ENCODE measurements around the gene C19orf38. TPM values are rescaled to one million over a fixed set of nuclear protein-coding genes. Genes with fewer than 3 reads are reported as not detected.

The C19orf38 gene
- total and polyA plus RNA-seq, 9 of the 15 experiments (the other 6 are each of a cell fraction or from before 2014, with no cell fraction given), result 0.14 to 0.18 TPM; not detected in 7

DNA sequence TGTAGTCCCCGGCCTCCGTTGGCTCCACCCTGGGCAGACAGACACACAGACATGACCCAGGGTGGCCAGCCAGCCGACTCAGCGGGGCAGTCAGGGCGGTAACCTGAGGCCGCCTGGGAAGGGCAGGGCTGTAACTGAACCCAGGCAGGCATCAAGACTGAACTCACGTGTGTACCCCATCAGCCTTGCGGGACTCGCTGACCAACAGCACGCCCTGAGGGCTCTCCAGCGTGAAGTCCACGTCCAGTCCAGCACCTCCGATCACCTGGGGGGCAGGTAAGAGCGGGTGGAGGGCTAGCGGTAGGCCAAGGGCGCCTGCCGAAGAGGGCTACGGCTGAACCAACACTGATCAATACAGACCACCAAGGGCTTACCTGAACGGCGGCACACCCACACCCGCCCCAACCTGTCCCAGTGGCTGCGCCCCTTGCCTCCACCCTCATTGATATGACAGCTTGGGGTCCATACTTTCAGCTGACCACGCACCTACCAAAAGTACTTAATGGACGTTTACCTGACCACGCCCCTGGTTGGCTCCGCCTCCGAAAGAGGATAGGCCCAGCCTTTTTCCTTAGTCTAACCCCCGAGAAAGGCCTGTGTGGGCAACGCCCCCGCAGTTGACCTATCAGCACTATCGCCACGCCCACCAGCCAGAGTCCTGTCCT, 13.0 kb upstream of the C19orf38 start (continued):
- TF ChIP-seq, protein P1, sequence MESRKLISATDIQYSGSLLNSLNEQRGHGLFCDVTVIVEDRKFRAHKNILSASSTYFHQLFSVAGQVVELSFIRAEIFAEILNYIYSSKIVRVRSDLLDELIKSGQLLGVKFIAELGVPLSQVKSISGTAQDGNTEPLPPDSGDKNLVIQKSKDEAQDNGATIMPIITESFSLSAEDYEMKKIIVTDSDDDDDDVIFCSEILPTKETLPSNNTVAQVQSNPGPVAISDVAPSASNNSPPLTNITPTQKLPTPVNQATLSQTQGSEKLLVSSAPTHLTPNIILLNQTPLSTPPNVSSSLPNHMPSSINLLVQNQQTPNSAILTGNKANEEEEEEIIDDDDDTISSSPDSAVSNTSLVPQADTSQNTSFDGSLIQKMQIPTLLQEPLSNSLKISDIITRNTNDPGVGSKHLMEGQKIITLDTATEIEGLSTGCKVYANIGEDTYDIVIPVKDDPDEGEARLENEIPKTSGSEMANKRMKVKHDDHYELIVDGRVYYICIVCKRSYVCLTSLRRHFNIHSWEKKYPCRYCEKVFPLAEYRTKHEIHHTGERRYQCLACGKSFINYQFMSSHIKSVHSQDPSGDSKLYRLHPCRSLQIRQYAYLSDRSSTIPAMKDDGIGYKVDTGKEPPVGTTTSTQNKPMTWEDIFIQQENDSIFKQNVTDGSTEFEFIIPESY (CRISPR knock-in tag; IDR thresholded peaks at IDR 0.05), result 0 out of 2 replicates have a peak, but pooled peaks have one; percentile 7
- peak; percentile 35 for TF ChIP-seq SP2 (IDR thresholded peaks at IDR 0.05; ENCODE audit: extremely low read depth, low read depth, low read length, poor library complexity, severe bottlenecking)
- no peak for TF ChIP-seq PCBP2 (IDR thresholded peaks at IDR 0.05; ENCODE audit: low read depth, low read length, poor library complexity, severe bottlenecking)
- no peak for TF ChIP-seq ZNF431 (CRISPR knock-in tag; IDR thresholded peaks at IDR 0.05)
- TF ChIP-seq SIN3A (IDR thresholded peaks at IDR 0.05; ENCODE audit: borderline replicate concordance in 2 of 2, control insufficient read depth in 1 of 2, low read depth in 2 of 2, low read length in 2 of 2), result peak; percentile 46 to 48; a peak in 1 of 4 replicates
- TF ChIP-seq ZNF224 (CRISPR knock-in tag; IDR thresholded peaks at IDR 0.05), result no peak
- TF ChIP-seq ZNF316 (IDR thresholded peaks at IDR 0.05), result peak; percentile 86
- TF ChIP-seq, protein P2, sequence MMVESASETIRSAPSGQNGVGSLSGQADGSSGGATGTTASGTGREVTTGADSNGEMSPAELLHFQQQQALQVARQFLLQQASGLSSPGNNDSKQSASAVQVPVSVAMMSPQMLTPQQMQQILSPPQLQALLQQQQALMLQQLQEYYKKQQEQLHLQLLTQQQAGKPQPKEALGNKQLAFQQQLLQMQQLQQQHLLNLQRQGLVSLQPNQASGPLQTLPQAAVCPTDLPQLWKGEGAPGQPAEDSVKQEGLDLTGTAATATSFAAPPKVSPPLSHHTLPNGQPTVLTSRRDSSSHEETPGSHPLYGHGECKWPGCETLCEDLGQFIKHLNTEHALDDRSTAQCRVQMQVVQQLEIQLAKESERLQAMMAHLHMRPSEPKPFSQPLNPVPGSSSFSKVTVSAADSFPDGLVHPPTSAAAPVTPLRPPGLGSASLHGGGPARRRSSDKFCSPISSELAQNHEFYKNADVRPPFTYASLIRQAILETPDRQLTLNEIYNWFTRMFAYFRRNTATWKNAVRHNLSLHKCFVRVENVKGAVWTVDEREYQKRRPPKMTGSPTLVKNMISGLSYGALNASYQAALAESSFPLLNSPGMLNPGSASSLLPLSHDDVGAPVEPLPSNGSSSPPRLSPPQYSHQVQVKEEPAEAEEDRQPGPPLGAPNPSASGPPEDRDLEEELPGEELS (CRISPR knock-in tag; IDR thresholded peaks at IDR 0.05; ENCODE audit: borderline replicate concordance), result peak; percentile 13; the same call in 1 of the 2 replicates
- 0 out of 2 replicates have a peak, but pooled peaks have one; percentile 50 for TF ChIP-seq PRMT5 (CRISPR knock-in tag; IDR thresholded peaks at IDR 0.05)
- TF ChIP-seq, protein P3, sequence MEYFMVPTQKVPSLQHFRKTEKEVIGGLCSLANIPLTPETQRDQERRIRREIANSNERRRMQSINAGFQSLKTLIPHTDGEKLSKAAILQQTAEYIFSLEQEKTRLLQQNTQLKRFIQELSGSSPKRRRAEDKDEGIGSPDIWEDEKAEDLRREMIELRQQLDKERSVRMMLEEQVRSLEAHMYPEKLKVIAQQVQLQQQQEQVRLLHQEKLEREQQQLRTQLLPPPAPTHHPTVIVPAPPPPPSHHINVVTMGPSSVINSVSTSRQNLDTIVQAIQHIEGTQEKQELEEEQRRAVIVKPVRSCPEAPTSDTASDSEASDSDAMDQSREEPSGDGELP (CRISPR knock-in tag; IDR thresholded peaks at IDR 0.05; ENCODE audit: borderline replicate concordance), result peak; percentile 75
- TF ChIP-seq RUNX1 (IDR thresholded peaks at IDR 0.05; ENCODE audit: low read depth), result 0 out of 2 replicates have a peak, but pooled peaks have one; percentile 21
- TF ChIP-seq, protein P4, sequence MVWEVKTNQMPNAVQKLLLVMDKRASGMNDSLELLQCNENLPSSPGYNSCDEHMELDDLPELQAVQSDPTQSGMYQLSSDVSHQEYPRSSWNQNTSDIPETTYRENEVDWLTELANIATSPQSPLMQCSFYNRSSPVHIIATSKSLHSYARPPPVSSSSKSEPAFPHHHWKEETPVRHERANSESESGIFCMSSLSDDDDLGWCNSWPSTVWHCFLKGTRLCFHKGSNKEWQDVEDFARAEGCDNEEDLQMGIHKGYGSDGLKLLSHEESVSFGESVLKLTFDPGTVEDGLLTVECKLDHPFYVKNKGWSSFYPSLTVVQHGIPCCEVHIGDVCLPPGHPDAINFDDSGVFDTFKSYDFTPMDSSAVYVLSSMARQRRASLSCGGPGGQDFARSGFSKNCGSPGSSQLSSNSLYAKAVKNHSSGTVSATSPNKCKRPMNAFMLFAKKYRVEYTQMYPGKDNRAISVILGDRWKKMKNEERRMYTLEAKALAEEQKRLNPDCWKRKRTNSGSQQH (CRISPR knock-in tag; IDR thresholded peaks at IDR 0.05), result peak; percentile 74; the same call in 1 of the 2 replicates
- TF ChIP-seq ZNF347 (CRISPR knock-in tag; IDR thresholded peaks at IDR 0.05; ENCODE audit: low read depth), result no peak
- TF ChIP-seq, protein P5, sequence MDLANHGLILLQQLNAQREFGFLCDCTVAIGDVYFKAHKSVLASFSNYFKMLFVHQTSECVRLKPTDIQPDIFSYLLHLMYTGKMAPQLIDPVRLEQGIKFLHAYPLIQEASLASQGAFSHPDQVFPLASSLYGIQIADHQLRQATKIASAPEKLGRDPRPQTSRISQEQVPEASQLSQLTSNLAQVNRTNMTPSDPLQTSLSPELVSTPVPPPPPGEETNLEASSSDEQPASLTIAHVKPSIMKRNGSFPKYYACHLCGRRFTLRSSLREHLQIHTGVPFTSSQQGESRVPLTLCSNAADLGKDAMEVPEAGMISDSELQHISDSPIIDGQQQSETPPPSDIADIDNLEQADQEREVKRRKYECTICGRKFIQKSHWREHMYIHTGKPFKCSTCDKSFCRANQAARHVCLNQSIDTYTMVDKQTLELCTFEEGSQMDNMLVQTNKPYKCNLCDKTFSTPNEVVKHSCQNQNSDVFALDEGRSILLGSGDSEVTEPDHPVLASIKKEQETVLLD (IDR thresholded peaks at IDR 0.05), result no peak
- 0 out of 2 replicates have a peak, but pooled peaks have one; percentile 66 for TF ChIP-seq ZNF717 (CRISPR knock-in tag; IDR thresholded peaks at IDR 0.05)
- TF ChIP-seq, protein P6, sequence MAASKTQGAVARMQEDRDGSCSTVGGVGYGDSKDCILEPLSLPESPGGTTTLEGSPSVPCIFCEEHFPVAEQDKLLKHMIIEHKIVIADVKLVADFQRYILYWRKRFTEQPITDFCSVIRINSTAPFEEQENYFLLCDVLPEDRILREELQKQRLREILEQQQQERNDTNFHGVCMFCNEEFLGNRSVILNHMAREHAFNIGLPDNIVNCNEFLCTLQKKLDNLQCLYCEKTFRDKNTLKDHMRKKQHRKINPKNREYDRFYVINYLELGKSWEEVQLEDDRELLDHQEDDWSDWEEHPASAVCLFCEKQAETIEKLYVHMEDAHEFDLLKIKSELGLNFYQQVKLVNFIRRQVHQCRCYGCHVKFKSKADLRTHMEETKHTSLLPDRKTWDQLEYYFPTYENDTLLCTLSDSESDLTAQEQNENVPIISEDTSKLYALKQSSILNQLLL (CRISPR knock-in tag; IDR thresholded peaks at IDR 0.05; ENCODE audit: borderline replicate concordance), result no peak
- no peak for TF ChIP-seq CBFA2T3 (IDR thresholded peaks at IDR 0.05)

Measured in K562 (cell line).